CD14-positive monocyte (primary cell): ENCODE results near the gene CLN5. TPM values are rescaled to one million over a fixed set of nuclear protein-coding genes. Genes with fewer than 3 reads are reported as not detected.

Experiments used
- DNase-seq, 3 donors: peaks; one replicate each; pipeline ENCODE4 v3.0.0-alpha.2; 2011 to 2022
- H2AFZ ChIP-seq: 2 replicates; pipeline ENCODE4 v1.6.0; 2012; ENCODE audit warnings: mild to moderate bottlenecking, low read depth, low read length, inconsistent platforms; ENCODE audit not compliant: insufficient read depth, poor library complexity, severe bottlenecking
- H3K27ac ChIP-seq, 2 donors: 1 replicate in 1 of 2; 2 replicates in 1 of 2; pipeline ENCODE4 v1.5.1; 2012 to 2013; ENCODE audit warnings: low read length in 2 of 2, control low read depth in 1 of 2, inconsistent platforms in 1 of 2, low read depth in 1 of 2, mild to moderate bottlenecking in 1 of 2
- H3K27me3 ChIP-seq, 2 donors: one replicate each; pipeline versions ENCODE4 v1.6.0 to v1.6.1; 2011 to 2013; ENCODE audit warnings: low read length in 2 of 2; ENCODE audit not compliant: control insufficient read depth in 2 of 2, insufficient read depth in 2 of 2
- H3K36me3 ChIP-seq, 2 donors: replicated peaks in 1 of 2; 1 replicate in 1 of 2; 2 replicates in 1 of 2; pipeline versions ENCODE4 v1.5.1 to v1.6.1; 2012 to 2013; ENCODE audit warnings: low read length in 2 of 2, control low read depth in 1 of 2, inconsistent platforms in 1 of 2, mild to moderate bottlenecking in 1 of 2; ENCODE audit not compliant: insufficient read depth in 2 of 2, control insufficient read depth in 1 of 2
- H3K4me1 ChIP-seq, 2 donors: 1 replicate in 1 of 2; 2 replicates in 1 of 2; pipeline versions ENCODE4 v1.5.1 to v1.6.1; 2012 to 2013; ENCODE audit warnings: low read length in 2 of 2, control low read depth in 1 of 2, inconsistent platforms in 1 of 2, mild to moderate bottlenecking in 1 of 2, moderate library complexity in 1 of 2; ENCODE audit not compliant: insufficient read depth in 2 of 2, control insufficient read depth in 1 of 2
- H3K4me2 ChIP-seq: replicated peaks from 2 replicates; pipeline ENCODE3; 2012; ENCODE audit warnings: low read length, moderate library complexity, mild to moderate bottlenecking; ENCODE audit not compliant: poor library complexity, severe bottlenecking; ENCODE audit errors: extremely low read depth
- H3K4me3 ChIP-seq, 3 experiments: fragments of 200-600 bp in 1 of 3; sonication (generic) in 1 of 3; replicated peaks in 1 of 3; 1 replicate in 2 of 3; 2 replicates in 1 of 3; pipeline ENCODE4 v1.5.1; 2011 to 2013; ENCODE audit warnings: low read length in 3 of 3, mild to moderate bottlenecking in 3 of 3, control low read depth in 2 of 3, low read depth in 2 of 3, inconsistent platforms in 1 of 3, moderate library complexity in 1 of 3
- H3K79me2 ChIP-seq: 2 replicates; pipeline ENCODE4 v1.6.0; 2012; ENCODE audit warnings: mild to moderate bottlenecking, control low read depth, inconsistent platforms, low read length, moderate library complexity; ENCODE audit not compliant: insufficient read depth
- H3K9ac ChIP-seq: 2 replicates; pipeline ENCODE4 v1.6.0; 2017; ENCODE audit warnings: low read length, mild to moderate bottlenecking; ENCODE audit not compliant: insufficient read depth, poor library complexity, severe bottlenecking
- H3K9me3 ChIP-seq, 2 donors: replicated peaks in 1 of 2; 1 replicate in 1 of 2; 2 replicates in 1 of 2; pipeline versions ENCODE4 v1.5.1 to v1.6.1; 2012 to 2013; ENCODE audit warnings: low read length in 2 of 2, control low read depth in 1 of 2; ENCODE audit not compliant: control insufficient read depth in 1 of 2, insufficient read depth in 1 of 2
- H4K20me1 ChIP-seq: 2 replicates; pipeline ENCODE4 v1.6.0; 2012; ENCODE audit warnings: mild to moderate bottlenecking, low read length, control low read depth, moderate library complexity; ENCODE audit not compliant: insufficient read depth
- H3K27ac Mint-ChIP-seq, 7 donors: one replicate each; pipeline ENCODE4 v1.8.0; 2020; ENCODE audit warnings: mild to moderate bottlenecking in 7 of 7, mixed read lengths in 7 of 7, moderate library complexity in 6 of 7, inconsistent platforms in 2 of 7
- H3K27me3 Mint-ChIP-seq, 3 donors: one replicate each; pipeline ENCODE4 v1.8.0; 2021 to 2022; ENCODE audit warnings: low read depth in 3 of 3, mild to moderate bottlenecking in 3 of 3, mixed read lengths in 3 of 3, moderate library complexity in 3 of 3, inconsistent platforms in 1 of 3
- H3K36me3 Mint-ChIP-seq, 2 donors: one replicate each; pipeline ENCODE4 v1.8.0; 2020; ENCODE audit warnings: mixed read lengths in 2 of 2, inconsistent platforms in 1 of 2, mild to moderate bottlenecking in 1 of 2
- H3K4me1 Mint-ChIP-seq: one replicate; pipeline ENCODE4 v1.8.0; 2020; ENCODE audit warnings: mild to moderate bottlenecking, mixed read lengths
- H3K4me3 Mint-ChIP-seq, 2 donors: one replicate each; pipeline ENCODE4 v1.8.0; 2020; ENCODE audit warnings: mild to moderate bottlenecking in 2 of 2, mixed read lengths in 2 of 2, moderate library complexity in 1 of 2
- H3K9me3 Mint-ChIP-seq, 7 donors: one replicate each; pipeline ENCODE4 v1.8.0; 2020 to 2022; ENCODE audit warnings: mixed read lengths in 7 of 7, mild to moderate bottlenecking in 6 of 7, moderate library complexity in 6 of 7, inconsistent platforms in 2 of 7
- CTCF ChIP-seq: fragments of 200-600 bp; IDR thresholded peaks from one replicate; pipeline ENCODE4 v1.8.0; 2022; ENCODE audit warnings: antibody characterized with exemption, mild to moderate bottlenecking
- WGBS: methylation state at CpG from one replicate; pipeline ENCODE4 v1.1.5; 2013; ENCODE audit warnings: missing lambda C conversion rate; ENCODE audit not compliant: insufficient coverage; 5-methylcytosine and 5-hydroxymethylcytosine counted together
- intact Hi-C, 2 donors: fragments of 100-400 bp; cut with micrococcal nuclease; formaldehyde crosslinking; loops; one replicate each; pipeline versions ENCODE4 v1.15.0 to v1.15.1; 2023
- polyA plus RNA-seq, 3 donors: library from polyadenylated mRNA; depleted of rRNA in 1 of 3; unstranded in 2 of 3; stranded (reverse) in 1 of 3; fragments of 300-500 nt in 2 of 3; fragments of >200 nt in 1 of 3; fragmentation: Illumina TruSeq in 2 of 3; gene quantifications; 1 replicate in 2 of 3; 2 replicates in 1 of 3; pipeline ENCODE4 v1.2.3, GENCODE V29; 2012 to 2021

The CLN5 gene
- polyA plus RNA-seq, 3 donors, result 9.8 to 22.1 (median 21.5) TPM

- DNase-seq, result no peak
- Histone ChIP-seq H3K27ac (no peak overlapping the region), H3K4me3 (no peak overlapping the region), H3K4me2 (no peak overlapping the region), H3K36me3 (peaks cover 20 to 29% of the 10 kb centered on the region in 2 donors), H3K9ac (no peak overlapping the region), H3K79me2 (no peaks in the 10 kb centered on the region), H4K20me1 (no peaks in the 10 kb centered on the region), H3K9me3 (no peaks in the 10 kb centered on the region), H2AFZ (no peak overlapping the region), H3K4me1 (no peaks in the 10 kb centered on the region), H3K27me3 (no peaks in the 10 kb centered on the region)
- TF ChIP-seq CTCF, result no peak
- H3K36me3 Mint-ChIP-seq, result peaks cover 29 to 31% of the 10 kb centered on the region in 2 donors
- intact Hi-C loops, result no loop called here
- 67% methylated on average over 8 of the region's 9 CpGs for WGBS
- H3K4me3 Mint-ChIP-seq, result no peak overlapping the region
- peaks cover 0 to 3% (median 0%) of the 10 kb centered on the region in 7 donors for H3K9me3 Mint-ChIP-seq
- H3K27me3 Mint-ChIP-seq, result peaks cover 0 to 1% (median 0%) of the 10 kb centered on the region in 3 donors
- H3K27ac Mint-ChIP-seq, result peak overlapping the region in 1 of 7 donors; percentile 41
- peaks cover 5% of the 10 kb centered on the region for H3K4me1 Mint-ChIP-seq
Observed at GRCh38 chr13:77040835-77041234, 49.0 kb downstream of the CLN5 start.

GRCh38 chr13:77042566-77043177, 50.8 kb downstream of the CLN5 start:
- 100% methylated on average over 3 of the region's 5 CpGs for WGBS
- no peaks in the 10 kb centered on the region for H4K20me1 ChIP-seq
- no peak overlapping the region for H3K4me2 ChIP-seq
- H3K9ac ChIP-seq, result no peak overlapping the region
- H3K27ac Mint-ChIP-seq, result peak overlapping the region in 3 of 7 donors; percentile 23 to 55 (median 24)
- intact Hi-C loops, result no loop called here
- H3K27me3 ChIP-seq, result no peaks in the 10 kb centered on the region
- no peaks in the 10 kb centered on the region for H3K9me3 ChIP-seq
- peaks cover 35 to 48% of the 10 kb centered on the region in 2 donors for H3K36me3 ChIP-seq
- TF ChIP-seq CTCF, result no peak
- H3K36me3 Mint-ChIP-seq, result peaks cover 46 to 47% of the 10 kb centered on the region in 2 donors
- DNase-seq, result no peak
- peaks cover 5% of the 10 kb centered on the region for H3K4me1 Mint-ChIP-seq
- no peak overlapping the region for H3K4me3 Mint-ChIP-seq
- H3K27me3 Mint-ChIP-seq, result peaks cover 0 to 1% (median 0%) of the 10 kb centered on the region in 3 donors
- H3K27ac ChIP-seq, result peak overlapping the region in 1 of 2 donors; percentile 49
- no peaks in the 10 kb centered on the region for H3K79me2 ChIP-seq
- H2AFZ ChIP-seq, result no peak overlapping the region
- peaks cover 0 to 3% (median 0%) of the 10 kb centered on the region in 7 donors for H3K9me3 Mint-ChIP-seq
- H3K4me3 ChIP-seq, result no peak overlapping the region
- no peaks in the 10 kb centered on the region for H3K4me1 ChIP-seq
